Thymus (tissue), 11 donors: ENCODE measurements around the gene ALLC. TPM values are rescaled to one million over a fixed set of nuclear protein-coding genes. Genes with fewer than 3 reads are reported as not detected.

Experiments
- DNase-seq, 9 donors: peaks; one replicate each; pipeline ENCODE4 v3.0.0-alpha.2; 2013; ENCODE audit warnings: low spot score in 9 of 9, low read depth in 6 of 9, missing footprints in 1 of 9
- H3K27ac ChIP-seq, 2 donors: one replicate each; pipeline ENCODE4 v1.5.1; 2013; ENCODE audit warnings: control low read depth in 1 of 2, low read depth in 1 of 2, low read length in 1 of 2, mild to moderate bottlenecking in 1 of 2, moderate library complexity in 1 of 2
- H3K27me3 ChIP-seq, 2 donors: one replicate each; pipeline ENCODE4 v1.5.1; 2013; ENCODE audit warnings: low read length in 1 of 2; ENCODE audit not compliant: control insufficient read depth in 2 of 2, insufficient read depth in 1 of 2
- H3K36me3 ChIP-seq, 2 donors: one replicate each; pipeline ENCODE4 v1.5.1; 2013; ENCODE audit warnings: low read length in 1 of 2, mild to moderate bottlenecking in 1 of 2, moderate library complexity in 1 of 2; ENCODE audit not compliant: control insufficient read depth in 2 of 2, insufficient read depth in 2 of 2
- H3K4me1 ChIP-seq, 2 donors: one replicate each; pipeline ENCODE4 v1.5.1; 2013; ENCODE audit warnings: low read length in 2 of 2; ENCODE audit not compliant: control insufficient read depth in 2 of 2, insufficient read depth in 2 of 2
- H3K4me3 ChIP-seq, 2 donors: one replicate each; pipeline ENCODE4 v1.5.1; 2013; ENCODE audit warnings: low read length in 2 of 2, control low read depth in 1 of 2, mild to moderate bottlenecking in 1 of 2
- H3K9me3 ChIP-seq, 2 donors: one replicate each; pipeline ENCODE4 v1.5.1; 2013; ENCODE audit warnings: low read length in 1 of 2, mild to moderate bottlenecking in 1 of 2; ENCODE audit not compliant: control insufficient read depth in 2 of 2, insufficient read depth in 1 of 2
- WGBS: extraction: QIAGEN DNeasy Blood & Tissue Kit; methylation state at CpG from one replicate; pipeline ENCODE4 v1.1.7; 2013; 5-methylcytosine and 5-hydroxymethylcytosine counted together
- polyA plus RNA-seq: library from polyadenylated mRNA; stranded (reverse); fragments of 200-250 nt; gene quantifications from one replicate; pipeline ENCODE4 v1.2.3, GENCODE V29; 2013
- total RNA-seq: library from RNA; stranded (reverse); fragments of 120-200 nt; gene quantifications from one replicate; pipeline ENCODE4 v1.2.4, GENCODE V29; 2013
- donor health status: healthy.

ALLC gene
- total and polyA plus RNA-seq, 2 donors = 0.05 to 0.87 TPM

- Histone ChIP-seq H3K4me1 (no peaks in the 10 kb centered on the region), H3K4me3 (no peak overlapping the region), H3K27me3 (no peaks in the 10 kb centered on the region), H3K9me3 (no peaks in the 10 kb centered on the region), H3K27ac (no peak overlapping the region), H3K36me3 (no peaks in the 10 kb centered on the region)
- no peak for DNase-seq
- WGBS = 71% methylated on average over 5 of the region's 5 CpGs
Measured at GRCh38 chr2:3751806-3752205, 93.8 kb downstream of the ALLC start.

Other genes starting within 250 kb of the ALLC start
- gene ADI1, start 138.7 kb upstream of the ALLC start, total RNA-seq = 28.1 TPM
- 50.0 TPM for gene ADI1, start 138.7 kb upstream of the ALLC start, polyA plus RNA-seq
- 15.7 TPM for gene RNASEH1, start 99.9 kb upstream of the ALLC start, total RNA-seq
- gene RNASEH1, start 99.9 kb upstream of the ALLC start, polyA plus RNA-seq = 12.4 TPM
- gene RPS7, start 82.9 kb upstream of the ALLC start, total RNA-seq = 3,596 TPM
- 4,140 TPM for gene RPS7, start 82.9 kb upstream of the ALLC start, polyA plus RNA-seq
- gene COLEC11, start 63.1 kb upstream of the ALLC start, total RNA-seq = 5.2 TPM
- 9.2 TPM for gene COLEC11, start 63.1 kb upstream of the ALLC start, polyA plus RNA-seq
- 0.38 TPM for gene DCDC2C, start 45.4 kb downstream of the ALLC start, total RNA-seq
- gene DCDC2C, start 45.4 kb downstream of the ALLC start, polyA plus RNA-seq = 0.21 TPM